ENCODE measurements around the gene BIN1.
"Not testable (repeated sequence)": the region's sequence is repeated elsewhere in the genome, so short reads cannot be mapped to it uniquely, and the experiment has no call there.

Gene BIN1

DNA sequence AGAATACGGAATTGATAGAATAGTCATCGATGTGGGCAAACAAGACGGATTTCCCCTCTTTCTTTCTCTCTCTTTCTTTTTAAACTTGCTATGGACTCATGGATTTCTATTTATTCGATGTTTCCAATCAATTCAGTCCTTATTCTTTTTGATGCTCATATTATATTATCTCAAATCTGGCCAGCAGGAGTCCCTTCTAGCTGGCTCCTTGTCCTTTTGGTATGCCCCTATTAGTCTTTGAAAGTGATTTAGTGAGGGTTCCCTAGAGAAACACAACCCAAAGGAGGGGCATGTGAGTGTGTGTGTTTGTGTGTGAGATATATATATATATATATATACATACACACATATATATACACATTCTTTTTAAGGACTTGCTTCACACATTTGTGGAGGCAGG, 23.5 kb upstream of the BIN1 start:
- DNase-seq = no peak

DNA sequence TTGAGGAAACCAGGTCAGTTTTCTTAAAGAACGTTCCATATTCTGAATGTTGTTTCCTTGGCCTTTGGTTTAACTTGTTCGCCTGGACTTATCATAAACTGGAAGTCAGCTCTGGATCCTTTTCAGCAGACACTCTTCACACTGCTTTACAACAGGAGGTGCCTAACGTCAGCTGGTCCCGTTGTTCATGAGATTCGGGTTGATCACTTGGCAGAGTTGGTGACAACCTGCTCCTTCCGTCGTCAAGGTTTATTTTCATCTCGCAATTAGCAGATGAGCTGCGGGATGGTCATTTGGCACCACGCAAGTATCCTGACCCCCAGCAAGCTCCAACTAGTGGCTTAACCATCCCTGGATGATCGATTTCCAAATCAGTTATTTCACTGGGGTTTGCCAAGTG, 23.0 kb upstream of the BIN1 start:
- DNase-seq = no peak

DNA sequence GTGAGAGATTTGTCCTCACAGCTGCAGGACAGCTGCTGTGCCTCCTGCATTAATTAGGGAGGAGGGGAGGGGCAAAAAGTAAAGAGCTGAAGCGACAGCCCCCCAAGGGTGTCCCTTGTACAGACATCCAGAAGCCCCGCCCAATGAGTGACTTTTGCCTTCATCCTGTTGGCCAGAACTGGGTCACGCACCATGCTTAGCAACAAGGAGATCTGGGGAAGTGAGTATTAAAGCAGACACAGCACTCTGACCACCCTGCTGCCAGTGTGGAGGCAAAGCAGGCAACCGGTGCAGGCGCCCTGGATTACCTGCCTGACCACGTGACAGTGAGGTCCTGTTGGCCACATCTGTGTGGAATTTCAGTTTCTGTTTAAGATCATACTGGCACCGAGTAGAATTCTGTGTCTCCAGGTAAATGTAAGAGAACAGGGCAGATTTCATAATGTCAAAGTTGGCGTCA, 21.5 kb upstream of the BIN1 start:
- DNase-seq = no peak

DNA sequence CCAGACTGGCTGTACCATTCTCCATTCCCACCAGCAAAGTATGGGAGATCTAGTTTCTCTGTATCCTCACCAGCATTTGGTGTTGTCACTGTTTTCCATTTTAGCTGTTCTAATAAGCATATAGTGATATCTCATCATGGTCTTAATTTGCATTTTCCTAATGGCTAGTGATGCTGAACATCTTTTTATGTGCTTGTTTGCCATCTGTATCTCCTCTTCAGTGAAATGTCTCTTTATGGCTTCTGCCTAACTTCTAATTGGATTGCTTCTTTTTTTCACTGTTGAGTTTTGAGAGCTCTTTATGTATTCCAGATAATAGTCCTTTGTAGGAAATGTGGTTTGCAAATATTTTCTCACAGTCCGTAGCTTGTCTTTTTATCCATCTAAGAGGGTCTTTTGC, 18.9 kb upstream of the BIN1 start:
- no peak for DNase-seq

DNA sequence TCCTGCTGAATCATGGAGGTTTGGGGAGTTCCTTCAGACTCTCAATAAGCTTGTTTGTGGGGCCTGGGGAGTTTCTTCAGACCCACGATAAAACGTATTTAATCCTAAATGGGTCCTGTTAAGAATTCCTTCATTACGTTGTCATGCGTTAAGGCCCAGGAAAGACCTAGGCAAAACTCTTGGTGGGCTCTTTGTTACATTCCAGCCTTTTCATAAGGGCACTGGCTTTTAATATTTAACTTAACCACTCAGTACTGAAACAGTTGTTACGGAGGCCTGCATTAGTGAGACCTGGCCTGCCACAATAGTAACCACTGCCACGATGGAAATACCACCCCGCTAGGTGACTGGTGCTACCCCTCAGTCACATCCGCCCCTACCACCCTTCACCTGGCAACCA, 17.5 kb upstream of the BIN1 start:
- DNase-seq = no peak

DNA sequence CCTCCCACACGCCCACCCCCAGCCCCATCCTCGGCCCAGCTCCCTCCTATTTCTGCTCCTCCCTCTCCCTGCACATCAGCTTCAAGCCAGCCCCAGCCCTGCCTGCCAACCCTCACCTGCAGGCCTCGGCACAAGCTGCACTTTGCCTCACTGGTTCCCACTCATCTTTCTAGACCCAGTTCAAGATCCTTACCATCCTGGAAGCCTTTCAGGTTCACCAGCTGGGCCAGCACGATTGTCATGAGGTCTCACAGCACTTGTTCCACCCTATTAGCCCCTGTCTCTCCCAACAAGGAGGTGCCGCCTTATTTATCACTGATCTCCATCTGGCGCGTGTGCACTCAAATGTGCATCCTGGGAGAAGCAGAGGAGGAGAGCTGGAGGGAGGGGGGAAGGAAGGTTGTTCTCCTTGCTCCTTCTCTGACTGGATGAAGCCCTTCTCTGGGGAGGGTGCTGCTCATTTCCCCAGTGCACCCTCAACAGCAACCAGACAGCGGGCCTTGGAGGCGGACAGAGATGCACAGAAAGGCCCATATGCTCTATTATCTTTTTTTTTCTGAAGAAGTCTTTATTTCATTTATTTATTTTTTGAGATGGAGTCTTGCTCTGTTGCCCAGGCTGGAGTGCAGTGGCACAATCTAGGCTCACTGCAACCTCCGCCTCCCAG, 15.5 kb upstream of the BIN1 start:
- no peak for DNase-seq

DNA sequence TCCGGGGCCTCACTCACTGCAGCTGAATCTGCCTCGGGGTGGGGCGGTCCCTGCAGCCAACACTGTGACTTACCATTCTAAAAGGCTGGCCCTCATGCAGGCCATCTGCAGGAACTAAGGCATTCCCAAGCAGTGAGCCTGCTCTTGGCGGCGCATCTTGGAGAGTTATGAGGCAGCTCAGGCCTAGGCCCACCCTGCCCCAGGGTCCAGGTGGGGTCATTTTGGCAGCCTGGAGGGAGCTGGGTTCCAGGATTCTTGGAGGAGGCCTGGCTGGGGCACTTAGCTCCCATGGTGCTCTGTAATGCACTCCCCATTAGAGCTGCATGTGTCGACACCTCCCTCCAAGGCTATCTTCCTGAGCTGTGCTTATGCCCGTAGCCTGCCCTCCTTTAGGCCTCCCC, 14.8 kb upstream of the BIN1 start:
- no peak for DNase-seq

DNA sequence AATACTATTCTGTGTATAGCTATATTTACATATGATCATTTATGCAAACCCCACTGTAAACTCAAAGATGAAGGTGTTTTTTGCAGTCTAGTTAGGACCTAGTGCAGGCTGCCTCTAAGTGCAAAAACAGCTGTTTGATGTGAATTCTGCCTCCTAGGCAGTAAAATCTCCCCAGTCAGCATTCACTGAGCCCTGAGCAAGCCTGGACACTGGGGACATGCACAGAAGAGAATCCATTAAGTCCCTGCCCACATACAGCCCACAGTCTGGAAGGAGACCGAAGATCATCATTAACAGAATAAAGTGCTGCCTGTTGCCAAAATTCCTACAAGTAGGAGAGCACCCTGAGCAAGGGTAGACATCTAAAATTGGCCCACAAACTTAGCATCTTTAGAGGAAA, 14.4 kb upstream of the BIN1 start:
- DNase-seq = no peak

DNA sequence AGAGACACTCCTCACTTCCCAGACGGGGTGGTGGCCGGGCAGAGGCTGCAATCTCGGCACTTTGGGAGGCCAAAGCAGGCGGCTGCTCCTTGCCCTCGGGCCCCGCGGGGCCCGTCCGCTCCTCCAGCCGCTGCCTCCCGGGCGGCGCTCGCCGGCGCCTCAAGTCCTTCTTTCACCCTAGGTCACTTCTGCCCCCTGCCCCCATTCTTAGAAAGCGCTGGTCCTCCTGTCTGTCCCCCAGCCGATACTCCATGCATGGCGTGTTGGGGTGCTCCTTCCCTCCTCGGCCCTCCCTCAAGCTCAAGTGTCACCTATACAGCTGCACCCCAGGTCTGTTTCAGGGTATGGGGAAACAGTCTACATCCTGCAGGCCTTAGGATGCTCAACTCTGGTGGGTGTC, 13.5 kb upstream of the BIN1 start:
- DNase-seq = not testable (repeated sequence)

DNA sequence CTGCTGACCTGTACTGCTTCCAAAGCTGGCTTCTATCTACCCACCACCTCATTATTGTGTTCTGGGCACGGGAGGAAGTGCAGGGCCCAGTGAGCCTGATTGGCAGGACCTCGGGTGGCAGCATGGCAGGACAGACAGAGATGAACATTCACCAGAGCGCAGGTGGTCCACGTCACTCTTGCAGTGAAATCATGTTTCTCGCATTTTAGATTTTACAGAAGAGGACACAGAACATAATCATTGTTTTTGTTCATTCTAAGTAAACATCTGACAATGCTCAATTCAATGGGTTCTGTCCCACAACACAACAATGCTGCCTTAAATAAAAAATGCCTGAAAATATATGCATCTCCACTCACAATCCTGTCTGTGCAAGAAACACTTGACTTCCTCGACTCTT, 11.5 kb upstream of the BIN1 start:
- no peak for DNase-seq

DNA sequence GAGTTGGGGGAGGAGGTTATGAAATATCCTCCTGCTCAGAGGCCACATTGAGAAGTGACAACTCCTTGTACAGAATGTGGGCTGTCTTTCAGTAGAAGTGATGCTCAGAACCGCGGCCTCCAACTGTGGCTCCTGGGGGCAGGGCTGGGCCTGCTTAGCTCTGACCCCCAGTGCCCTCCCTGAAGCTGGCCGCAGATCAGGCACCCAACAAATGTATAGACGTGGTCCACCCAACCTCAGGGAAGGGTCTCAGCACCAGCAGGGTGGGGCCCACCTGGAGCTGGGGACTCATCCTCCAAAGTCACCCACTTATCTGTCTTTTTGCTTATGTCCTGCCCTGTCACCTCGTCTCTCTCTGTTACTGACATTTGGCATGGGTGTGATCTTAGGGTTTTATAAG, 11.1 kb upstream of the BIN1 start:
- no peak for DNase-seq

DNA sequence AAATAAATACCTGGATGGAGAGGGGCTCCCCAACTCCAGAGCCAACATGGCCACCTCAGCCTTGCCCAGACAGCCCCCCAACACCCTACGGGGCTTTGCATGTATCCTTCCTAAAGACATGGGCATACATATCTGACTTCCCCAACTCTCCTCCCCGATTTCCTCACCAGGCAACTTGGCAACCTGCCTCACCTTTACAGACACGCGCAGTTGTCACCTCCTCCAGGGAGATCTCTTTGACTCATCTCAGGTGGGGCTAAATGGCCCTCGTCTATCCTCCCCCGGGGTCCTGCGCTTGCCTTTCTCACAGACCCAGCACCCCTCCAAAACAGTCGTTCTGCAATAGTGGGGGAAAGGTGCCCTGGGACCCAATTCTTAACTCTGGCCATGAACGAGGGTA, 10.6 kb upstream of the BIN1 start:
- DNase-seq = no peak

DNA sequence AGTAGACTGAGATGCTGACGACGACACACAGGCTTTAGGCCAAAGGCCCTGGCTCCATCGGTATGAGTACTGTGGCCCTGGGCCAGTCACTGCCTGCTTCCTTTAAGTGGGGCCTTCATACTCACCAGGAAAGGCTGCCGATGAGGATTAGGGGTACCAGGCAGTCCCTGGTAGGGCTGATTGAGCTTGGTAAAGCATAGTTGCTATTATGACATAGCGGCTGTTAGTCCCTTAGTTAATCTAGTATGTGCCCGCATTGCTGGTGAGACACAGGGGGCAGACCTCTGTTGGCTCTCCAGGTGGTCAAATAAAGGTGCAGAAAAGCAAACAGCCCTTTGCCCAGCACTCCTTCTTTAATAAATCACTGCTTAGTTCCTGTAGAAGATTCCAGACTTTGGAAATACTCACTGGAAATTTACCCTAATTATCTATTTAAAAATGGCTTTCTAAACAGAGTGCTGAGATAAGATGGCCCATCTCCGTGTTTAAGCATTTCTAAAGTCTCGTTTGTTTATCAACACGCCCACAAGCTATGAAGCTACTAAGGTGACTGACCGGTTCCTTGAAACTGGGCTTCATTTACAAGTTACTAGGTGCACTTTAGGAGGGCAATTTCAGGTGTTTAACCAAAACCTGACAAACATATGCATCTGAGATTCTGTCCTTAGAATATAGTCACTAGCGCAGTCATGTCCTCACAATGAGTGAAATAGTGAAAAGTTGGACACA, 8.7 kb upstream of the BIN1 start:
- DNase-seq = no peak

DNA sequence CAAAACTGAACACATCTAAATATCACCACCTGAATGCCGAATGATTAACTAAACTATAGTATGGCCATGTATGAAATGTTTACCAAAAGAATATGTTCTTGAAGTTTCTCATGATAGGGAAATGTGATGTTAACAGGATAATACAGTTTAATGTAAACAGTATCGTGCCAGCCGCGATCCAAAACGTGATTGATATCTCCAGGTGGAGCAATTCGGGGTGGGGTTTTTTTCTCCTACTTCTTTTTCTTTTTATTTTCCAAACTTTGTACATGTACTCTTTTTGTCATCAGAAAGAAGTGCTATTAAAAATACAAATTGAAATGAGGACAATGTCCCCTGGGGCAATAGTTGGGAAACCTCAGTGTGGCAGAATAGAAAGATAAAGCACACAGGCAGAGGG, 4.0 kb upstream of the BIN1 start:
- no peak for DNase-seq

DNA sequence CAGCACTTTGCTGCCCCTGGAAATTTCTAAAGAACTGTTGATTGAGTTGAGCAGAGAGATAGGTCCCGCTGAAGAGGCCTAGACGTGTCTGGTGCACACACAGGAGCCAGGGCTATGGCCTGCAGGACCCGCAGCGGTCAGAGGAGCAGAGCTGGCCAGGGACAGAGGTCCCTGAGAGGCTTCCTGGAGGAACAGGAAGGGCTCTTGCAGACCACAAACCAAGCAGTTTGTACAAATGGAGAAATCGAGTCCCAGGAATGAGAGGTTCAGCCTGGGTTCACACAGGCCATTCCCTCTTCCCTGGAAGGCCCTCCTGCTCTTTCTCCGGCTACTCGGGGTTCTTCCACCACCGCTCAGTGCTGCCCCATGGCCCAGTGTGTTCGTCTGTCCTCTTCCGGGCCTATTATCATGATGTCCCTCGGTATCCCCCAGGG, 1.2 kb upstream of the BIN1 start:
- DNase-seq = no peak

DNA sequence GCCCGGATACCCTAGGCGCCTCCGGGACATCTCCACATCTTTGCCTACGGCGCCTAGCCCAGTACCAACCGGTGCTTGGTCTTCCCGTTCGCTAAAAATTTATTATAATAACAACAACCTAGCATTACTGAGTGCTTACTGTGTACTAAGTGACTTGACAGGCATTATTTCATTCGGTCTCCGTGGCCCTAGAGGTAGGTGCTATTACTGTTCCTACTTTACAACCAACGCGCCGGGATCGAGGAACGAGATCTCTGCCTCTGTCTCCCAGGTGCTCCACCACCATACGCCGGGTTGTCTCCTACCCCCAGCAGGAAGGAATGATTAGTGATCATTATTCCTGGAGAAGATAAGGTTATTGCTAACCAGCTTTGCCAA, 657 bp upstream of the BIN1 start:
- peak in 1 of 2 experiments; percentile 41 for DNase-seq

DNA sequence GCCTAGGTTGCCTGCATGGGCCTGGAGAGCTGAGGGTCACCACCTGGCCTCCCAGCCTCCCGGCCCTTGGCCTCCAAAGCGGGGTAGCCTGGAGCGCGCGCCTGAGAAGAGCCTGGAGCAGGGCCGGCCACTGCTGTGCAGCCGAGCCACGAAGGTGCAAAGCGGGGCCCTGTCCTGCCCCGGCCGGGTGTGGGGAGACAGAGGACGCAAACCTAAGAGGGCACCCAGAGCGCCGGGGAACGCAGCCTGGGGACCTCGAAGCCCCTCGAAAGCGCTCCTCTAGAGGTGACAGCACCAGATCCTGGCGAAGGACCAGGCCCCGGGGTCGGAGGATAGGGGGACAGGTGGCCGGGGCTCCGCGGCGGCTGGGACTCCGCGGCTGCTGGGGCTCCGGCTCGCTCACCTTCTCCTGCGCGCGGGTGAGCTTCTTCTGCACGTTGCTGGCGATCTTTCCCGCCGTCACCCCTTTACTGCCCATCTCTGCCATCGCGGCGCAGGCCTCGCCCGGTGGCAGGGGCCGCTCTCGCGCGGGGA, 430 bp downstream of the BIN1 start:
- DNase-seq = no peak

DNA sequence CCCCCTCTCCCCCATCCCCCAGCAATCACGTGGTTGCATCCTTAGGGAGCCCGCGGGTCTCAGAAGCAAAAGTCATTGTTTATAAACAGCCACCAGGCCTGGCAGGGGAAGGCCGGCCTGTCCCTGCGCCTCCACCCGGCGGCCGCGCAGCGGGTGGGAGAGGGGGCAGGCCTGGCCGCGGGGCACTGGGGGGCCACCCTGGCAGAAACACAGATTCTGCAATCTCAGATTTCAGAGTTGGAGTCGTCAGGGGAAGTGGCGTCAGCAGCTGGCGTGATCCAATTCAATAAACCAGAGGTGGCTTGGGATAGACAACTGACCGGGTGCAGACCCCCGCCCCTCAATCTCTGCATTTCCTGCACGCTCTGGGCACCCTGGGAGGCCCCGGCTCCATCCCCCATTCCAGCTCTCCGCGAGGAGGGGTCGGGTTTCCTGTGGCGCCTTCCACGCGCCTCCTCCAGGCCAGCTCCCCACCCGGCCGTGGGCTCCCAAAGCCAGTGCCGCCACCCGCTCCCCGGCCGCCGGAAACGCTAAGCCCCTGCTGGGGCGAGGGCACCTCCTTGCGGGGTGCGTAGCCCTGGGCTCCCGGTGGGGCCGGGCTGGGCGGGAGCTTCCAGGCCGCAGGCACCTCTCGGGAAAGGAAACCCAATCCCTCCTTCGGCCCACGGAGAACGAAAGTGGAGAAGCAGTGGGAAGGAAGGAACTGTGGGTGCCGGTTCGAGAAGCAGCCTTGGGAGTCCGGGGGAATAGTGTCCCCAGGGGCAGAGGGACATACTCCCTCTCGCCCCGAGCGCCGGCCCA, 1.1 kb downstream of the BIN1 start:
- DNase-seq = no peak

DNA sequence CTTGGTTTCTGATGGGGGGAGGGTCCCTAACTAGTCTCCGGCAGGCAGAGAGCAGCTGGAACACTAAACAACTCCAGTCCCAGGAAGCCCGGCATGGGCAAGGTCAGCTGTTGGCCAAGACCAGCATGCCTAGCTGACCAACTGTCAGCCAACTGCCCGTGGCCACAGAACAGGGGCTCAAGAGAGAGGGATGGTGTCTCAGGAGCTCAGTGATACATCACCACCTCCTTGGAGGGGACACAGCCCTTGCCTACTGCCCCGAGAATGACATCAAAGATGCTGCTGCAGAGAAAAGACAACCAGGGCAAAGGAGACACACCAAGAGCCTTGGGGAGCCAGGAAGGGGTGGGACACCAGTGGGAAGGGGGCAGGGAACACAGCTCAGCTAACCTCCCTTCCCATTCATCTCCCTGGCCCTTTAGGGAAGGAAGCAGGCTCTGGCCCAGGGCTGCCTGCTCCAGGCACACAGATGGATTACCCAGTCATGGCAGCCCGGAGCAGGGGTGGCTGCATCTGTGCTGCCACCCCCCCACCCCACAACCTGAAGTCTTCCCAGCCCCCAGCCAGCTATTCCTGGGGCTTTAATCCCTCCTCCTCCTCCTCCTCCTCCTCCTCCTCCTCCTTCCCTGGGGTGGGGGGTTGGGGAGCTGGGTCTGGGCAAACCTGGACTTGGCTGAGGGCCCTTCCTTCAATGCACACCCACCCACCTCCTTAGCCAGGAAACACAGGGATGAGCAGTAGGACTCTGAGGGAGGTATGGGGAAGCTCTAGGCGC, 1.9 kb downstream of the BIN1 start:
- DNase-seq = no peak

DNA sequence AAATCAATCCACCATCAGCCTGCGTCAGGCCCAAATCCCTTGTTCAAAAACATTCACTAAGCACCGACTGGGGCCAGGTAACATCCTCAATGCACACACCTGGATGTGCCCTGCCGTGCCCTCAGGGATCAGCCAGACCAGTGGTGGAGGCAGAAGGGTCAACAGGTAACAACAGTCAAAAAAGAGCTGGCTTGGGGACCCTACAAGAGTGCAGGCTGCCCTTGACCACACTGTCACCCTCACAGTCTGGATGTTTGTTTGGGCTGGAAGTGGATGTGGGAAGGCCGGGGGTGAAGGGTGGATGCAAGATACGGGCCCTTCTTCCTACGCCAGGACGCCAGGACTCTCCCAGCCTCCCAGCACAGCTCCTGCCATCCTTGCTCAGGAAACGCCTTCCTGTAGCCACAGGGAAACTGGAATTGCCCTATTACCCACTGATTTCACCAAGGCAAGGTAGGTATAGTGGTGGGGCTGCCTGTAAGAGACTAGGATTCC, 2.7 kb downstream of the BIN1 start:
- no peak for DNase-seq

DNA sequence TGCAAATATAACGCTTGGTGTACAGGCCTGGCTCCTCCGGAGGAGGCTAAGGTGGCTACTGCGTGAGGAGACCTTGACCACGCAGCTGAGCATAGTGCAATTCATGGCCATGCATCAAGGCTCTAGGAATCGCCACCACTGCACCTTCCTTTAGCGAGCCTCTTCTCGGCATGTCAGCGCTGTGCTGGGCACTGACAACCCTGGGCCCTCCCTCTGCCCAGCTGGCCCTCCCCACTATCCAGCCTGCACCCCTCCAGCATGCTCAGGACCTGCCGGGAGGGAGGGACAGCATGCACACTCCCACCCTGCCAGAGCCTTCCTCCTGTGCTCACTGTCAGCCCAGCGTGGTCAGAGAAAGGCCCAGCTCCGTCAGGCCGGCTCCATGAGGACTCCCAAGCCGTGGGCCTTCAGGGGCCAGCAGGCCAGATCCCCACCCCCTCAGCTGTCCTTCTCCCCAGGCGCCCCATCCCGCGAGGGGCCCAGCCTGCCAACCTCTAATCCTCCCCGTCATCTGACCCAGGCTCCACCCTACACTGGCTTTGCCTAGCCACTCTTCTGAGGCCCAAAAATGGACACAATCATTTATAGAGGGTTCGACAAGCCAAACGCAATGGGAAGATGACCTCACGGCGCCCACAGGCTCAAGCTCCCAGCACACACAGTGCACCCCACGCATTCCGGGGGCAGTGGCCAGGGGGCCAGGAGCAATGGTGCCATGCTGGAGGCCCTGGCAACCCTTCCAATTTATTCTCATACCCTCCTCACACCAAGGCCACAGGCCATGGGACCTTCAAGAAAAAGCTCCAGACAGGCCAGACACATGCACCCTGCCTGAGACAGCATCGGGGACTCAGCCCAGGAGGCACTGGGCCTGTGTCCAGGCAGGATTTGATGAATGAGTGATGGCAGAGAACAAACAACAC, 3.5 kb downstream of the BIN1 start:
- no peak for DNase-seq
